ENCODE results near the gene MYLK3. TPM values are rescaled to one million over a fixed set of nuclear protein-coding genes. Genes with fewer than 3 reads are reported as not detected.

The MYLK3 gene
- total and polyA plus RNA-seq, 3 experiments from 2014 or later = 0.20 to 0.47 TPM; not detected in 1

DNA sequence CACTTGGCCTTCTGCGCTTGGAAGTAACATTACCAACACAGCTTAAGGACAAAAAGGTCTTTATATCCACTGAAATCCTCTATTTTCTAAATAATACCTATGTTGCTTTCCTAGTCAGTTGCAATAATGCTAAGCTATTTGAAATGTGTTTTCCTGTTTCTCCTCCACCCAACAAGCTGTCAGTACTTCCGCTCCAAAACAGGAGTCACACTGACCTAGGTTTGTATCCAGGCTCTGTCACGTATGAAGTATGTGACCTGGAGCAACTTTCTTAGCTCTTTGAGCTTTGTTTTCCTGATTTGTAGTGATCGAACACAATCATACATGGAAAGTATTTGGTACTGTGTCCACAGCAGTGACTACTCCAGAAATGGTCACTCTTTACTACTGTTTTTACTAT, 24.3 kb upstream of the MYLK3 start:
- DNase-seq = no peak
- Histone ChIP-seq H3K27me3 (ENCODE audit: insufficient read depth, low read length, poor library complexity, severe bottlenecking) (no peaks in the 10 kb centered on the region), H3K4me3 (ENCODE audit: low read length) (no peak overlapping the region), H3K4me1 (ENCODE audit: insufficient read depth, low read length) (no peaks in the 10 kb centered on the region), H3K27ac (ENCODE audit: low read depth, low read length) (no peak overlapping the region), H3K9me3 (ENCODE audit: low read length) (no peaks in the 10 kb centered on the region), H3K36me3 (ENCODE audit: insufficient read depth, low read length) (no peaks in the 10 kb centered on the region)
- H3K27ac Mint-ChIP-seq = no peak overlapping the region
- H3K36me3 Mint-ChIP-seq = peaks cover 0 to 3% (median 0%) of the 10 kb centered on the region in 3 donors
- H3K4me1 Mint-ChIP-seq = no peaks in the 10 kb centered on the region
- H3K27me3 Mint-ChIP-seq = peaks cover 3 to 4% of the 10 kb centered on the region in 2 donors
- no peaks in the 10 kb centered on the region for H3K9me3 Mint-ChIP-seq
- H3K4me3 Mint-ChIP-seq = no peak overlapping the region
- POLR2A ChIA-PET = no interaction called here
- CTCF ChIA-PET = no interaction called here

DNA sequence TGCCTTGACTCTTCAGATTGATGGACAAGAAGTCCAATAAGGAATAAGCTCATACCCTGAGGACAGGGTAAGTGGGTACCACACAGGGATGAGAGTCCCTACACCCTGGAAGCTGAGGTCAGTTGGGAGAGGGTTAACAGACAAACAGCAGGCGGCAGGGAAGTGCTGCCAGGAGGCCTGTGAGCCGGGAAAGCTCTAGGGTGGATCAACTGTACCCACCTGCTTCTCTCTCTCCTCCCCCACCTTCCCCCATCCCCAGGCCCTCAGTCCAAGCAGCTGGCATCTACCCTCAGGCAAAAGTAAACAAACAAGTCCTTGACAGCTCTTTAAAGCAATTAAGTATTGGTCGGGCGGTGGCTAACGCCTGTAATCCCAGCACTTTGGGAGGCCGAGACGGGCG, 20.7 kb upstream of the MYLK3 start:
- POLR2A ChIA-PET = no interaction called here
- CTCF ChIA-PET = no interaction called here

DNA sequence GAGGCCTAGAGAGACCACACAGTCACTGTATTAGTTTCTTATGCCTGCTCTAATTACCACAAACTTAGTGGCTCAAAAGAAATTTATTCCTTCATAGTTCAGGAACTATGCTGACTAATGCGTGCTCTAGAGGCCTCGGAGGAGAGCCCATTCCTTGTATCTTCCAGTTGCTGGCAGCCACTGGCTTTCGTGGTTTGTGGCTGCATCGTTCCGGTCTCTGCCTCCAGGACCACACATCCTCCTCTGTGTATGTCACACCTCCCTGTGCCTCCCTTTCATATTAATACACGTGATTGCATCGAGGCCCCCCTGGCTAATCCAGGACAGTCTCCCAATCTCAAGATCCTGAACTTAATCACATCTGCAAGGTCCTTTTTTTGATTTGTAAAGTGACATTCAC, 16.9 kb upstream of the MYLK3 start:
- no peak overlapping the region for H3K4me3 Mint-ChIP-seq
- no peak overlapping the region for H3K27ac ChIP-seq (ENCODE audit: low read depth, low read length)
- ChIA-PET POLR2A (no interaction called here), CTCF (no interaction called here)
- no peaks in the 10 kb centered on the region for H3K27me3 ChIP-seq (ENCODE audit: insufficient read depth, low read length, poor library complexity, severe bottlenecking)
- no peaks in the 10 kb centered on the region for H3K4me1 ChIP-seq (ENCODE audit: insufficient read depth, low read length)
- no peaks in the 10 kb centered on the region for H3K9me3 Mint-ChIP-seq
- peaks cover 4 to 10% of the 10 kb centered on the region in 2 donors for H3K27me3 Mint-ChIP-seq
- no peak overlapping the region for H3K4me3 ChIP-seq (ENCODE audit: low read length)
- H3K36me3 ChIP-seq (ENCODE audit: insufficient read depth, low read length) = no peaks in the 10 kb centered on the region
- no peaks in the 10 kb centered on the region for H3K4me1 Mint-ChIP-seq
- no peaks in the 10 kb centered on the region for H3K36me3 Mint-ChIP-seq
- H3K9me3 ChIP-seq (ENCODE audit: low read length) = no peaks in the 10 kb centered on the region
- H3K27ac Mint-ChIP-seq = no peak overlapping the region
- DNase-seq = no peak

More for the DNA sequence above, 20.7 kb upstream of the MYLK3 start:
- Mint-ChIP-seq H3K36me3 (no peaks in the 10 kb centered on the region), H3K4me1 (no peaks in the 10 kb centered on the region), H3K27me3 (peaks cover 3 to 4% of the 10 kb centered on the region in 2 donors), H3K4me3 (no peak overlapping the region), H3K27ac (no peak overlapping the region), H3K9me3 (no peaks in the 10 kb centered on the region)
- no peak for DNase-seq
- H3K36me3 ChIP-seq (ENCODE audit: insufficient read depth, low read length) = no peaks in the 10 kb centered on the region
- no peak overlapping the region for H3K27ac ChIP-seq (ENCODE audit: low read depth, low read length)
- no peaks in the 10 kb centered on the region for H3K9me3 ChIP-seq (ENCODE audit: low read length)
- H3K4me1 ChIP-seq (ENCODE audit: insufficient read depth, low read length) = no peaks in the 10 kb centered on the region
- H3K4me3 ChIP-seq (ENCODE audit: low read length) = no peak overlapping the region
- H3K27me3 ChIP-seq (ENCODE audit: insufficient read depth, low read length, poor library complexity, severe bottlenecking) = no peaks in the 10 kb centered on the region

DNA sequence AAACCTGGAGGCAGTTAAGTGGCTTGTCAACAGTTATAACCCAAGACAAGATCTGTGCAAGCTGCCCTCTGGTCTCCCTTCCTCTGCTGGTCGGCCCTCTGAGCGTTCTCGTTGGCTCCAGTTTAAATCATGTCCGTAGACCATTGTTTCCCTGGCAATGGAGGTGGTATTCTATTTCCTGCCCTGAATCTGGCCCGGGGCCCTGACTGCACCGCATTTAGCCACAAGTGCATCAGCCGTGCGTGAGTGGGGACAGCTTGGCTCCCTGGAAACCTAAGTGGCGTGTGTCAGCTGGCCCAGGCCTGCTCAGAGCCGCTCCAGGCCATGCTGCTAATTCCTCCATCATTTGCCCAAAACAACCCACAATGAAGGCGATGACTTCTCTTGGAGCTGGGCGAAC, 15.0 kb upstream of the MYLK3 start:
- POLR2A ChIA-PET = no interaction called here

DNA sequence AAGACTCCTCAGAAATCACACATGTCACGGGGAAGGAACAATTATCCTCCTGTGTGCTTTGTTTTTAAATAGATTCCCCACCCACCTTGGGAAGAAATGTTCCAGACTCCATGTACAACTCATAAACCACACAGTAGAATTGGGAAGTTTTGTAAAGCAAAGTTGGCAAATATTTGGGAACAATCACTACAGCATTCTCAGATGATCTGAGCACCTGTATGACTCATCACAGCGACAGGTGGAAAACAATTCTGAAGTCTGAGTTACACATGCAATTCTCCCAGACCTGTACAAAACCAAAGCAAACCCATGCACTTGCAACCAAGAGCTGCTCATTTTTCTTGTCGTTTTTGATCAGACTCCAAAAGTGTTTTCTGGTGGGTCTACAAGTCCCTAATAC, 14.4 kb upstream of the MYLK3 start:
- H3K27ac ChIP-seq (ENCODE audit: low read depth, low read length) = no peak overlapping the region
- Mint-ChIP-seq H3K36me3 (no peaks in the 10 kb centered on the region), H3K4me3 (no peak overlapping the region), H3K9me3 (no peaks in the 10 kb centered on the region), H3K27ac (peak overlapping the region in 1 of 8 donors; percentile 7), H3K4me1 (no peaks in the 10 kb centered on the region), H3K27me3 (peaks cover 5 to 12% of the 10 kb centered on the region in 2 donors)
- H3K9me3 ChIP-seq (ENCODE audit: low read length) = no peaks in the 10 kb centered on the region
- H3K4me3 ChIP-seq (ENCODE audit: low read length) = no peak overlapping the region
- ChIA-PET POLR2A (no interaction called here), CTCF (no interaction called here)
- no peaks in the 10 kb centered on the region for H3K27me3 ChIP-seq (ENCODE audit: insufficient read depth, low read length, poor library complexity, severe bottlenecking)
- no peaks in the 10 kb centered on the region for H3K36me3 ChIP-seq (ENCODE audit: insufficient read depth, low read length)
- DNase-seq = no peak
- no peaks in the 10 kb centered on the region for H3K4me1 ChIP-seq (ENCODE audit: insufficient read depth, low read length)

More for the DNA sequence above, 15.0 kb upstream of the MYLK3 start:
- H3K27me3 Mint-ChIP-seq = peaks cover 9 to 10% of the 10 kb centered on the region in 2 donors
- Histone ChIP-seq H3K27ac (ENCODE audit: low read depth, low read length) (no peak overlapping the region), H3K9me3 (ENCODE audit: low read length) (no peaks in the 10 kb centered on the region), H3K27me3 (ENCODE audit: insufficient read depth, low read length, poor library complexity, severe bottlenecking) (no peaks in the 10 kb centered on the region), H3K4me1 (ENCODE audit: insufficient read depth, low read length) (no peaks in the 10 kb centered on the region), H3K36me3 (ENCODE audit: insufficient read depth, low read length) (no peaks in the 10 kb centered on the region), H3K4me3 (ENCODE audit: low read length) (no peak overlapping the region)
- no peaks in the 10 kb centered on the region for H3K4me1 Mint-ChIP-seq
- no peak overlapping the region for H3K4me3 Mint-ChIP-seq
- H3K36me3 Mint-ChIP-seq = no peaks in the 10 kb centered on the region
- no peaks in the 10 kb centered on the region for H3K9me3 Mint-ChIP-seq
- H3K27ac Mint-ChIP-seq = peak overlapping the region in 1 of 8 donors; percentile 24
- CTCF ChIA-PET = no interaction called here
- no peak for DNase-seq

DNA sequence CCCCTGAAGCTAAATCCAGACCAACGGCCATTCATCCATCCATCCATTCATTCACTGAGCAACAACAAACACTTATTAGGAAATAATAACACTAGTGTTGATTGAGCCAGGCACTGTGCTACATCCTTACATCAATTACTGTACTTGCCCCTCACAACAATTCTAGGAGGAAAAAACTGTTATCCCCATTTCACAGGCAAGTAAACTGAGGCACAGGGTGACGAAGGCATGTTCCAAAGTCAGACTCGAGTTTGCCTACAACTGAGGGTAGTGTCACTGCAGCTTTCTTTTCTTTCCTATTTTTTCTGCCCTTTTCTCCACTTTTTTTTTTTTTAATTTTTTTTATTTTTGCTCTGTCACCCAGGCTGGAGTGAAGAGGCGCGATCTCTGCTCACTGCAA, 11.2 kb upstream of the MYLK3 start:
- no peaks in the 10 kb centered on the region for H3K27me3 ChIP-seq (ENCODE audit: insufficient read depth, low read length, poor library complexity, severe bottlenecking)
- CTCF ChIA-PET = interaction anchor here (0.6 kb wide), 1 partner anchor 21 kb away, joined by 4 read pairs; no protein-coding TSS in a partner anchor
- H3K4me1 ChIP-seq (ENCODE audit: insufficient read depth, low read length) = no peaks in the 10 kb centered on the region
- peaks cover 5 to 14% of the 10 kb centered on the region in 2 donors for H3K27me3 Mint-ChIP-seq
- H3K9me3 ChIP-seq (ENCODE audit: low read length) = no peaks in the 10 kb centered on the region
- no peaks in the 10 kb centered on the region for H3K4me1 Mint-ChIP-seq
- DNase-seq = no peak
- no peaks in the 10 kb centered on the region for H3K36me3 Mint-ChIP-seq
- H3K27ac ChIP-seq (ENCODE audit: low read depth, low read length) = no peak overlapping the region
- H3K4me3 Mint-ChIP-seq = no peak overlapping the region
- H3K4me3 ChIP-seq (ENCODE audit: low read length) = no peak overlapping the region
- no peak overlapping the region for H3K27ac Mint-ChIP-seq
- POLR2A ChIA-PET = interaction anchor here (0.7 kb wide), 1 partner anchor 1777 kb away, joined by 6 read pairs; no protein-coding TSS in a partner anchor
- H3K9me3 Mint-ChIP-seq = no peaks in the 10 kb centered on the region
- no peaks in the 10 kb centered on the region for H3K36me3 ChIP-seq (ENCODE audit: insufficient read depth, low read length)

DNA sequence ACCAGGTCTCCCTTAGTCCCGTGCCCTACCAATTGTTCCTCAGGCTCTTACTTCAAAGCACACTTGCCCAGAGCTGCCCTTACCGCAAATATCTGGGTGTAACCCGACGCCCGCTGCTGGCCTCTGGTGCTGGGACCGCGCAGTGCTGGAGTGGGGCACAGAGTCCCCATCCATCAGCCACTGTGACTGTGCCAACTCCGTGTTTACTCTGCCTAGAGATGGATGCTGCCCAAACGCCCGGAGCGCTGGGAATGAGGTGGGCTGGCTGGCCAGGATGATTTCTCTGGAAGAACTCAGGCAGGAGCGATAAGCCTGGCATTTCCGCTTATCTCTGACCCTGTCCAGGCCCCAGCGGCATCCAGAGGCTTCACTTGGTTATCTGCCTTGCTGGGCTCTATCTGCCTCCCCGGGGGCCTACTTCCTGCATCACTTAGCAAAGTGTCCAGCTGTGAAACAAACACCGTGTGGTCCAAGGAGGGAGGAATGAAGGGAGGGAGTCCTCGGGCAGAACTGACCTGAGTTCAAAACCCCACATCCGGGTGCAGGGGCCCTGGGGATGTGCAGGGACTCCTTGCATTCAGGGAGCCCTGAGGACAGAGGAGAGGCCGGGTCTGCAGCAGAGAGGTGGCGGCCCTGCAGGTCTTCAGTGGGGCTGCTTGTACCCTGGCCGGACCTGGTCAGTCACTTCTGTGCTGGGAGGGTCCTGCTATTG, 9.4 kb upstream of the MYLK3 start:
- Histone ChIP-seq H3K27me3 (ENCODE audit: insufficient read depth, low read length, poor library complexity, severe bottlenecking) (no peaks in the 10 kb centered on the region), H3K9me3 (ENCODE audit: low read length) (no peaks in the 10 kb centered on the region), H3K27ac (ENCODE audit: low read depth, low read length) (no peak overlapping the region), H3K4me3 (ENCODE audit: low read length) (no peak overlapping the region), H3K4me1 (ENCODE audit: insufficient read depth, low read length) (no peaks in the 10 kb centered on the region), H3K36me3 (ENCODE audit: insufficient read depth, low read length) (no peaks in the 10 kb centered on the region)
- Mint-ChIP-seq H3K4me3 (no peak overlapping the region), H3K27me3 (peaks cover 5 to 10% of the 10 kb centered on the region in 2 donors), H3K9me3 (no peaks in the 10 kb centered on the region), H3K27ac (no peak overlapping the region), H3K36me3 (no peaks in the 10 kb centered on the region), H3K4me1 (no peaks in the 10 kb centered on the region)
- CTCF ChIA-PET = no interaction called here
- no peak for DNase-seq
- POLR2A ChIA-PET = no interaction called here

DNA sequence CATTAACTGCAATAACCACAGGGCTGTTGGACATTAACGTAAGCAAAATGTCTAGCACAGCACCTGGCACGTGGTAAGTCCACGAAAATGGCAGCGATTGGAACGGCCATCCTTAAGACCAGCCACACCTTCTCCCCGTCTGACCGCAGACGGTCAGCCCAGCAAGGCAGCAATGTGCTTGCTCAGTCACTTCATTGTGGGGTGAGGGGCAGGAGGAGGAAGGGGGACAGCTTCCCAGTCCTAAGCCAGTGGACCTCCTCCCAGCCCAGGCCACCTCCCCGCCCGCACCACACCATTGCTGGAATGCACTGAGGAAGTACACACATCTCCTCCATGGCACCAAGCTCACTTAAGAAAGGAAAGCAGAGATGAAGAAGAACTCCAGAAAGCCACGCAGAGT, 8.6 kb upstream of the MYLK3 start:
- Mint-ChIP-seq H3K9me3 (no peaks in the 10 kb centered on the region), H3K27ac (peak overlapping the region in 1 of 8 donors; percentile 72), H3K36me3 (no peaks in the 10 kb centered on the region), H3K4me3 (peak overlapping the region in 1 of 7 donors; percentile 12), H3K4me1 (no peaks in the 10 kb centered on the region), H3K27me3 (peaks cover 5 to 10% of the 10 kb centered on the region in 2 donors)
- no peak for DNase-seq
- Histone ChIP-seq H3K27ac (ENCODE audit: low read depth, low read length) (no peak overlapping the region), H3K27me3 (ENCODE audit: insufficient read depth, low read length, poor library complexity, severe bottlenecking) (no peaks in the 10 kb centered on the region), H3K4me3 (ENCODE audit: low read length) (no peak overlapping the region), H3K36me3 (ENCODE audit: insufficient read depth, low read length) (no peaks in the 10 kb centered on the region), H3K9me3 (ENCODE audit: low read length) (no peaks in the 10 kb centered on the region), H3K4me1 (ENCODE audit: insufficient read depth, low read length) (no peaks in the 10 kb centered on the region)
- ChIA-PET CTCF (no interaction called here), POLR2A (no interaction called here)

Measured in CD8-positive, alpha-beta memory T cell (primary cell).